NCI-H774 (cell line): Measurements from ENCODE around the gene MINK1.
A peak's percentile ranks its signal among the peaks of the same experiment; 100 is the strongest.

Experiments used
- DNase-seq: peaks from one replicate; lab custom pipeline; 2025; lab: John Stamatoyannopoulos, UW

The MINK1 gene

GRCh38 chr17:4833178-4833940 lies at the start of gene MINK1:
TSS of gene MINK1 (plus strand) at chr17:4833340. CDS start at chr17:4833584, 244 bp downstream.
- DNase-seq, result peak; percentile 79

- no peak for DNase-seq
Measured at GRCh38 chr17:4785311-4786105, 47.6 kb upstream of the MINK1 start.

GRCh38 chr17:4786106-4786511 lies 47.0 kb upstream of the MINK1 start, which contains the start of gene VMO1:
TSS of gene VMO1 (minus strand) at chr17:4786364. CDS start at chr17:4786352, 12 bp downstream.
- no peak for DNase-seq

- DNase-seq, result no peak
Measured at GRCh38 chr17:4786516-4786915, 46.6 kb upstream of the MINK1 start.

GRCh38 chr17:4788159-4788806 lies 44.9 kb upstream of the MINK1 start:
- no peak for DNase-seq

- no peak for DNase-seq
Measured at GRCh38 chr17:4788807-4789700, 44.1 kb upstream of the MINK1 start, which contains the start of gene GLTPD2. TSS of gene GLTPD2 (plus strand) at chr17:4788964. CDS start at chr17:4789012, 48 bp downstream.

- no peak for DNase-seq
Measured at GRCh38 chr17:4789701-4789950, 43.5 kb upstream of the MINK1 start.

GRCh38 chr17:4789951-4790704 lies 43.0 kb upstream of the MINK1 start:
- peak; percentile 53 for DNase-seq

GRCh38 chr17:4790705-4791088 lies 42.4 kb upstream of the MINK1 start:
- DNase-seq, result no peak

- no peak for DNase-seq
Measured at GRCh38 chr17:4795168-4795567, 38.0 kb upstream of the MINK1 start.

GRCh38 chr17:4796552-4796920 lies 36.6 kb upstream of the MINK1 start:
- DNase-seq, result no peak

- no peak for DNase-seq
Measured at GRCh38 chr17:4800462-4801196, 32.5 kb upstream of the MINK1 start.

- no peak for DNase-seq
Measured at GRCh38 chr17:4802228-4802627, 30.9 kb upstream of the MINK1 start, which contains the start of gene C17orf114. TSS of gene C17orf114 (minus strand) at chr17:4802328.

- no peak for DNase-seq
Measured at GRCh38 chr17:4806456-4806776, 26.7 kb upstream of the MINK1 start.

- DNase-seq, result peak; percentile 71
Measured at GRCh38 chr17:4806777-4807604, 26.1 kb upstream of the MINK1 start, which contains the start of gene PLD2. TSS of gene PLD2 (plus strand) at chr17:4807152. CDS start at chr17:4807773, 621 bp downstream.

GRCh38 chr17:4807605-4808377 lies 25.3 kb upstream of the MINK1 start:
- DNase-seq, result no peak

- DNase-seq, result no peak
Measured at GRCh38 chr17:4808378-4808767, 24.8 kb upstream of the MINK1 start.

GRCh38 chr17:4810696-4811290 lies 22.3 kb upstream of the MINK1 start:
- DNase-seq, result no peak
